Progenitor cell of endocrine pancreas (in vitro differentiated cells): Measurements from ENCODE around the gene THSD1. TPM values are rescaled to one million over a fixed set of nuclear protein-coding genes. Genes with fewer than 3 reads are reported as not detected.
"Not testable (repeated sequence)": the region's sequence is repeated elsewhere in the genome, so short reads cannot be mapped to it uniquely, and the experiment has no call there.

Experiments
- DNase-seq: peaks from one replicate; pipeline ENCODE4 v3.0.0; 2021; ENCODE audit warnings: low spot score; ENCODE audit not compliant: unreplicated experiment
- H3K27ac Mint-ChIP-seq: 2 replicates; pipeline ENCODE4 v1.8.0; 2021; ENCODE audit warnings: mild to moderate bottlenecking, moderate library complexity, mixed read lengths
- H3K27me3 Mint-ChIP-seq: 2 replicates; pipeline ENCODE4 v1.8.0; 2021; ENCODE audit warnings: mixed read lengths
- H3K36me3 Mint-ChIP-seq: 2 replicates; pipeline ENCODE4 v1.8.0; 2022; ENCODE audit warnings: mixed read lengths; ENCODE audit not compliant: insufficient read depth
- H3K4me1 Mint-ChIP-seq: 2 replicates; pipeline ENCODE4 v1.8.0; 2021; ENCODE audit warnings: low read depth, mixed read lengths
- H3K4me3 Mint-ChIP-seq: 2 replicates; pipeline ENCODE4 v1.8.0; 2021; ENCODE audit warnings: low read depth, mild to moderate bottlenecking, moderate library complexity, mixed read lengths
- H3K9me3 Mint-ChIP-seq: 2 replicates; pipeline ENCODE4 v1.8.0; 2021; ENCODE audit warnings: low read depth, mixed read lengths
- total RNA-seq: library from RNA; stranded (reverse); gene quantifications from 2 replicates; pipeline ENCODE4 v1.2.1, GENCODE V29; 2021
- TF ChIP-seq, protein P1 (sequence below): fragments of 200-600 bp; sonication (generic); IDR thresholded peaks from one replicate; pipeline ENCODE4 v1.5.0; 2021; ENCODE audit warnings: antibody characterized with exemption, mild to moderate bottlenecking; ENCODE audit not compliant: unreplicated experiment

The THSD1 gene
- total RNA-seq, 1 donor from 2014 or later: 1.7 TPM

DNA sequence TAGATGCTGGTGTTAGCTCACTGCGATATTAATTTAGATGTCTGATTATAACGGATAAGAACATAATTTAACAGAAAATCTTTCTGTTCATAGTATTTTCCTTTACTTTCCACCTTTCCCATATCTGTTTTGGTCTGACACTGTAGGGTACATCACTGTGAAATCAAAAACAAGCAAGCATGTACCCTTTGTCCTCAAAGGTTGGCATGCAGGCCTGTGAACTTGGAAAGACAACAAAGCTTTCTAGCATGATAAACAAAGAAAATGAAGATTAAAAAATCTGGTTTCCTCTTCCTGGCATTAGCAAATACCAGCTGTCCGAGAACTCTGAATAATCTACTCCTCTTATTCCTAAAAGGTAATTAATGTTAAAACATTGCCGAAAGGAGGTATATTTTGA, 31.6 kb downstream of the THSD1 start:
- H3K27ac Mint-ChIP-seq: no peak overlapping the region
- no peak overlapping the region for H3K4me3 Mint-ChIP-seq

DNA sequence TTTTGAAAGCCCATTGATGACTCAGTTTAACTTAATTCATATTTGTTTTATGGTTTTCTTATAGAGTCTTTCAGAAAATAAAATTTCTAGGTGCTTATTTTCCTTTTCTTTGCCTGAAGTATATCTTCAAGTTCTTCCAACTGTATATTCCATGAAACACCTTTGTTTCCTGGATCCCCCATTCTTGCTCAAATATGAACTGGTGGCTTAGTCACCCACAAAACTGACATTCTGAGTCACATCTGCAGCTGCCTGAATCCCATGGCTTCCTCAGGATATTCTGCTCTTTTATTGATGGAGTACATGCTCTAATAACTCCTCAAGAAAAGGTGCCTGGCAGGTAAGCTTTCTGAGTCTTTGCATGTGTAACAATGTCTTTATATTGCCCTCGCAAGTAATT, 32.7 kb downstream of the THSD1 start:
- H3K4me3 Mint-ChIP-seq, DNase-seq, H3K27me3 Mint-ChIP-seq, H3K27ac Mint-ChIP-seq, H3K36me3 Mint-ChIP-seq, H3K9me3 Mint-ChIP-seq: not testable (repeated sequence)
- peaks cover 15% of the 10 kb centered on the region for H3K4me1 Mint-ChIP-seq

More for the DNA sequence above, 31.6 kb downstream of the THSD1 start:
- Mint-ChIP-seq H3K27me3 (no peaks in the 10 kb centered on the region), H3K36me3 (peaks cover 2% of the 10 kb centered on the region), H3K4me1 (peaks cover 16% of the 10 kb centered on the region), H3K9me3 (no peaks in the 10 kb centered on the region)
- no peak for DNase-seq
- TF ChIP-seq, protein P1, sequence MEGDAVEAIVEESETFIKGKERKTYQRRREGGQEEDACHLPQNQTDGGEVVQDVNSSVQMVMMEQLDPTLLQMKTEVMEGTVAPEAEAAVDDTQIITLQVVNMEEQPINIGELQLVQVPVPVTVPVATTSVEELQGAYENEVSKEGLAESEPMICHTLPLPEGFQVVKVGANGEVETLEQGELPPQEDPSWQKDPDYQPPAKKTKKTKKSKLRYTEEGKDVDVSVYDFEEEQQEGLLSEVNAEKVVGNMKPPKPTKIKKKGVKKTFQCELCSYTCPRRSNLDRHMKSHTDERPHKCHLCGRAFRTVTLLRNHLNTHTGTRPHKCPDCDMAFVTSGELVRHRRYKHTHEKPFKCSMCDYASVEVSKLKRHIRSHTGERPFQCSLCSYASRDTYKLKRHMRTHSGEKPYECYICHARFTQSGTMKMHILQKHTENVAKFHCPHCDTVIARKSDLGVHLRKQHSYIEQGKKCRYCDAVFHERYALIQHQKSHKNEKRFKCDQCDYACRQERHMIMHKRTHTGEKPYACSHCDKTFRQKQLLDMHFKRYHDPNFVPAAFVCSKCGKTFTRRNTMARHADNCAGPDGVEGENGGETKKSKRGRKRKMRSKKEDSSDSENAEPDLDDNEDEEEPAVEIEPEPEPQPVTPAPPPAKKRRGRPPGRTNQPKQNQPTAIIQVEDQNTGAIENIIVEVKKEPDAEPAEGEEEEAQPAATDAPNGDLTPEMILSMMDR: no peak

DNA sequence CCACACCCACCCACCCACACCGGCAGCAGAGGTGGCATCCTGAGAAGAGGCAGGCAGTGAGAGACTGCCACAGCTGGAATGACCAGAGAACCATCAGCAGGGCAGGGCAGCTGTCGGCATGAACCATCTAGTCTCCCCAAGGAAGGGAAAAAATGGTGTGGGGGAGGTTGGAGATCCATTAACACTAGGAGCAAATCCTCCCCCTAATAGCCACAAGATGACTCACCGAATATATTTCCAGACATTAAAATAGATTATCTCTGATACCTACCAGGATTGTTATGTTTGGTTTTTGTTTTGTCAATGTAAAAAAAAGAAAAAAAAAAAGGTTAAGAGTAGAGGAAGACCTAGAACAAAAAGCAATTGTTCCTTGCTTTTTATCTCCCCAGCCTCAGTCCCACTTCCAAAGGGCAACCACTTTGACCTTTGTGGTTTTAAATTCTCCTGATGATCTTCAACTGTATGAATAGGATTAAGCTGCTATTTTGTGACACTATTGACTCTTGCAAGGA, 34.2 kb downstream of the THSD1 start:
- Mint-ChIP-seq H3K4me1 (peaks cover 15% of the 10 kb centered on the region), H3K4me3 (no peak overlapping the region), H3K27ac (no peak overlapping the region), H3K36me3 (no peaks in the 10 kb centered on the region), H3K27me3 (no peaks in the 10 kb centered on the region), H3K9me3 (no peaks in the 10 kb centered on the region)
- TF ChIP-seq, protein P1: no peak
- DNase-seq: no peak

DNA sequence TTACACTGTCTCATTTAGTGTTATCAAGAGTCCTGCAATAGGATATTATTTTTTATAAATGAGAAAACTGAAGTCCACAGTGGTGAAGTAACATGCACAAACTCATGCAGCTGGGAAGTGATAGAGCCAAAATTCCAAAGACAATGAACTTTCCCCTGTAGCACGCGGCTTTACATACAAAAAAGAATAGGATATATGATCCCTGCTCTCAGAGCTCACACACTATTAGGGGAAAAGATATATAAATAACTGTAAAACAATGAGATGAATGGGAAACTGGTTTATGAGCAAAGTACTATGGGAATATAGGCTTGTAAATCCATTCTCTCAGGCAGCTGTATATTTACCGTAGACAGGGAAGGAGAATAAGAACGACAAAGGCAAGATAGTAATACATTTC, 39.7 kb downstream of the THSD1 start:
- no peaks in the 10 kb centered on the region for H3K9me3 Mint-ChIP-seq
- no peak overlapping the region for H3K27ac Mint-ChIP-seq
- H3K27me3 Mint-ChIP-seq: no peaks in the 10 kb centered on the region
- no peak overlapping the region for H3K4me3 Mint-ChIP-seq
- DNase-seq: no peak
- peaks cover 2% of the 10 kb centered on the region for H3K4me1 Mint-ChIP-seq
- TF ChIP-seq, protein P1: no peak
- no peaks in the 10 kb centered on the region for H3K36me3 Mint-ChIP-seq

DNA sequence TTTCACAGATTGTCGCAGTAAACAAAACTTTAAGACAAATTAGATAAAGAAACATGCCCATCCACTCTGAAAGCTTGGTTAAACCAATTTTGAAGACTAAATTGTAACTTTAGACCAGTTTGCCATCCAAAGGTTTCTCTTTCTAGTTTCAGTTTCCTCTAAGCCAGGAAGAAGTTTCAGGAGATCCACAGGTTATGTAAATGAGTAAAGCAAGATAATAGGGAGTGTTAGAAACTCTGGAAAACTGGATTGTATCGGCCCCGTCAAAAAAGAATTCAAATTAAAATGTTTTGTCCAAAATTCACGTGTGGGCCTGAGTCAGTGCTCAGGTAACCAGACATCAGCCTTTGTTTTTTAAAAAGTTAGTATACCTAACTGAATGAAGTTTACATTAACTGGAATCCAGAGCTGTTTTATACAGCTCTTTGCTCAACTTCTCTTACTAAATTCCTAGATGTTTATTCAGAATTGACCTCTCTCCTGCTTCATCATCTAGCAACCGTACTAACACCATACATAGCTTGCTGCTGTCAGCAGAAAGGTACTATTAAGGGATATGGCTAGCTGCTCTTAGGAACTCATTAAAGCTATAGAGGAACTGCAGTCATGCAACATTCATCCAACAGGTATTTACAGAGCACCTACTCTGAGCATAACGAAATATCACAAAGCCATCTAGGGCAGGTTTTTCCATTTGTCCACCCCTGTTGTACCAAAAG, 43.6 kb downstream of the THSD1 start:
- H3K27me3 Mint-ChIP-seq, DNase-seq, H3K4me1 Mint-ChIP-seq, H3K36me3 Mint-ChIP-seq, H3K9me3 Mint-ChIP-seq, H3K27ac Mint-ChIP-seq, H3K4me3 Mint-ChIP-seq: not testable (repeated sequence)

DNA sequence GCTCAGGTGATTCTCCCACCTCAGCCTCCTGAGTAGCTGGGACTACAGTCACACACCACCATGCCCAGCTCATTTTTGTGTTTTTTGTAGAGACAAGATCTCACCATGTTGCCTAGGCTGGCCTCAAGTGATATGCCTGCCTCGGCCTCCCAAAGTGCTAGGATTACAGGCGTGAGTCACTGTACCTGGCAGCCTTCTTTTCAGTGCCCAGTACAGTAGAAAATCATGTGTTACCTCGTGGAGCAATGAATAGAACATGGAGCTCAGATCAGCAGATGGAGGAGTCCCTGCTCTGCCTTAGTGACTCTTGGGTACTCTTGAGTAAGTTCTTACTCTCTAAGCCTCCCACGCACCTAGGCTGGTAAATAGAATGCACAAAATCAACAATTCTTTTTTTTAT, 44.7 kb downstream of the THSD1 start:
- H3K36me3 Mint-ChIP-seq: no peaks in the 10 kb centered on the region
- H3K27me3 Mint-ChIP-seq: no peaks in the 10 kb centered on the region
- H3K9me3 Mint-ChIP-seq: no peaks in the 10 kb centered on the region
- DNase-seq: no peak
- TF ChIP-seq, protein P1: no peak
- no peaks in the 10 kb centered on the region for H3K4me1 Mint-ChIP-seq
- no peak overlapping the region for H3K4me3 Mint-ChIP-seq
- H3K27ac Mint-ChIP-seq: no peak overlapping the region
